Panc1 (cell line): ENCODE data around the gene PAFAH1B1.

Experiments
- CTCF ChIP-seq: fragments of 450-650 bp; IDR thresholded peaks from 2 replicates; pipeline ENCODE4 v1.5.1; 2017; ENCODE audit warnings: mild to moderate bottlenecking
- POLR2AphosphoS5 ChIP-seq: IDR thresholded peaks from 2 replicates; pipeline ENCODE4 v1.6.1; 2012; ENCODE audit warnings: mild to moderate bottlenecking, low read depth, low read length, moderate library complexity
- REST ChIP-seq, 2 experiments: IDR thresholded peaks; 2 replicates each; pipeline ENCODE4 v1.6.1; 2011 to 2012; ENCODE audit warnings: low read depth in 2 of 2, control low read depth in 1 of 2, low read length in 1 of 2, mild to moderate bottlenecking in 1 of 2, moderate library complexity in 1 of 2; ENCODE audit not compliant: insufficient read depth in 1 of 2
- SIN3A ChIP-seq: IDR thresholded peaks from 2 replicates; pipeline ENCODE4 v1.6.1; 2012; ENCODE audit warnings: low read depth, mild to moderate bottlenecking, low read length, moderate library complexity, borderline replicate concordance; ENCODE audit not compliant: insufficient read depth

- TF ChIP-seq CTCF (no peak), POLR2AphosphoS5 (no peak), REST (IDR thresholded peaks at IDR 0.05; ENCODE audit: insufficient read depth in 1 of 2, low read depth in 2 of 2, low read length in 1 of 2) (no peak), SIN3A (no peak)
Measured at GRCh38 chr17:2695961-2696760, 102.7 kb downstream of the PAFAH1B1 start.
